ENCODE measurements around the gene S1PR5.
"Not testable (repeated sequence)": the region's sequence is repeated elsewhere in the genome, so short reads cannot be mapped to it uniquely, and the experiment has no call there.

The S1PR5 gene

GRCh38 chr19:10543420-10544241 is 26.4 kb upstream of the S1PR5 start, which contains the start of gene ATG4D:
TSS of gene ATG4D (plus strand) at chr19:10543904. CDS start at chr19:10544091, 187 bp downstream.
- peak; percentile 44 for DNase-seq

GRCh38 chr19:10543059-10543419 is 25.8 kb upstream of the S1PR5 start:
- no peak for DNase-seq

- DNase-seq: not testable (repeated sequence)
These were observed 21.8 kb upstream of the S1PR5 start for GRCh38 chr19:10539016-10539415.

- DNase-seq: no peak
These were observed 21.1 kb upstream of the S1PR5 start for GRCh38 chr19:10538204-10538983.

GRCh38 chr19:10537668-10538067 is 20.4 kb upstream of the S1PR5 start:
- DNase-seq: no peak

- no peak for DNase-seq
These were observed 18.4 kb upstream of the S1PR5 start for GRCh38 chr19:10535613-10536012.

GRCh38 chr19:10533646-10534386 is 16.6 kb upstream of the S1PR5 start:
- DNase-seq: no peak

GRCh38 chr19:10532457-10532856 is 15.2 kb upstream of the S1PR5 start:
- no peak for DNase-seq

GRCh38 chr19:10526887-10527286 is 9.6 kb upstream of the S1PR5 start:
- DNase-seq: not testable (repeated sequence)

- no peak for DNase-seq
These were observed 8.4 kb upstream of the S1PR5 start for GRCh38 chr19:10525636-10526035.

- DNase-seq: no peak
These were observed 5.9 kb upstream of the S1PR5 start for GRCh38 chr19:10523135-10523636.

GRCh38 chr19:10521461-10522171 is 4.4 kb upstream of the S1PR5 start:
- no peak for DNase-seq

GRCh38 chr19:10520652-10521318 is 3.5 kb upstream of the S1PR5 start:
- no peak for DNase-seq

- DNase-seq: no peak
These were observed 2.2 kb upstream of the S1PR5 start for GRCh38 chr19:10519421-10519820.

GRCh38 chr19:10518444-10519361 is 1.5 kb upstream of the S1PR5 start:
- DNase-seq: no peak

- DNase-seq: peak; percentile 29
These were observed 655 bp upstream of the S1PR5 start for GRCh38 chr19:10517760-10518443.

GRCh38 chr19:10516671-10517286 is 468 bp downstream of the S1PR5 start:
- no peak for DNase-seq

GRCh38 chr19:10516064-10516385 is 1.2 kb downstream of the S1PR5 start:
- DNase-seq: no peak

- DNase-seq: no peak
These were observed 2.8 kb downstream of the S1PR5 start for GRCh38 chr19:10514211-10515145.

All from NCI-H1694 (cell line).